ENCODE data around the gene TTK. TPM values are rescaled to one million over a fixed set of nuclear protein-coding genes. Genes with fewer than 3 reads are reported as not detected.

TTK gene
- total RNA-seq (ENCODE audit: low replicate concordance) = 139 and 231 TPM in 2 replicates

DNA sequence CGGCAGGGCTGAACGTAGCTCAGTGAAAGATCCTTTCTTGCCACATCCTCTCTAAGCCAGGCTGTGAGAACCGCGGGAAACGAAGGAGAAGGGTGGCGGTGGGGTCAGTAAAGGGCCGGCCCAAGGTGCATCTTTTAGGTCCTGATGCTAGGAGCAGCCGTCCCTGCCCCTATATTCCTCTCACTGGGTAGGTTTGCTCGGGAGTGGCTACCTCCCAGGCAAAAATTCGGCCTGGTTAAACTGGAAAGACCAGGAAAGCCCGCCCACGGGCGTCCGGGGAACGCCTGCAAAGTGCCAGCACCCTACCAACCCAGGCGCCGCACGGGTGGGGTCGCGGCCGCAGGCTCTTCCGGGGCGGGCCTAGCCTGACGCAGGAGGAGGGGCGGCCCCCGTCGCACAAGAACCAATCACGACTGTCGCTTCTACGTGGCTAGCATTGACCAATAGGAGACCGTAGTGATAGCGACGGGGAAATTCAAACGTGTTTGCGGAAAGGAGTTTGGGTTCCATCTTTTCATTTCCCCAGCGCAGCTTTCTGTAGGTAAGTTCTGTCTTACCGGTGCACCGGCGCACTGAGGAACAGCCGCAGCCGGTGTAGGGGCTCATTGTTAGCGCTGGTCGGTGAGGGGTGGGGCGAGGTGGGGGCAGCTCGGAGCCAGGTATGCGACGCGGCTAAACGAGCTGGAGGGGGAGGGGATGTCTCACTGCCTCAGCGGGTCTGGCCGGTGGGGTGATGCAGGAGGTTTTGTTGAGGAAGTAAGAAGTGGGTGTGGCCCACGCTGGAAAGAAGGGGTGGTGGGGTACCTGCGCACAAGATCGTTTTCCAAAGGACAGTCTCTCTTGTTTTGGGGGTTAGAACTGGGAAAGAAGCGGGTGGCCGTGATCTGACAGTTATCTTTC, at the start of gene TTK:
TTK (plus strand) TSS at position 477 of the 900 bp plus-strand sequence. CDS start 1,195 bp downstream, outside the sequence.
- H2AFZ ChIP-seq (replicated peaks) = peak within 1 kb of the TSS; percentile 95
- H3K4me3 Mint-ChIP-seq = peak within 1 kb of the TSS; percentile 98
- no peaks in the 10 kb centered on the region for H3K9me3 Mint-ChIP-seq
- peak within 1 kb of the TSS; percentile 95 for H3K27ac Mint-ChIP-seq
- TF ChIP-seq, protein P1, sequence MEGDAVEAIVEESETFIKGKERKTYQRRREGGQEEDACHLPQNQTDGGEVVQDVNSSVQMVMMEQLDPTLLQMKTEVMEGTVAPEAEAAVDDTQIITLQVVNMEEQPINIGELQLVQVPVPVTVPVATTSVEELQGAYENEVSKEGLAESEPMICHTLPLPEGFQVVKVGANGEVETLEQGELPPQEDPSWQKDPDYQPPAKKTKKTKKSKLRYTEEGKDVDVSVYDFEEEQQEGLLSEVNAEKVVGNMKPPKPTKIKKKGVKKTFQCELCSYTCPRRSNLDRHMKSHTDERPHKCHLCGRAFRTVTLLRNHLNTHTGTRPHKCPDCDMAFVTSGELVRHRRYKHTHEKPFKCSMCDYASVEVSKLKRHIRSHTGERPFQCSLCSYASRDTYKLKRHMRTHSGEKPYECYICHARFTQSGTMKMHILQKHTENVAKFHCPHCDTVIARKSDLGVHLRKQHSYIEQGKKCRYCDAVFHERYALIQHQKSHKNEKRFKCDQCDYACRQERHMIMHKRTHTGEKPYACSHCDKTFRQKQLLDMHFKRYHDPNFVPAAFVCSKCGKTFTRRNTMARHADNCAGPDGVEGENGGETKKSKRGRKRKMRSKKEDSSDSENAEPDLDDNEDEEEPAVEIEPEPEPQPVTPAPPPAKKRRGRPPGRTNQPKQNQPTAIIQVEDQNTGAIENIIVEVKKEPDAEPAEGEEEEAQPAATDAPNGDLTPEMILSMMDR (IDR thresholded peaks at IDR 0.05) = no peak
- TF ChIP-seq EZH2phosphoT487 (IDR thresholded peaks at IDR 0.05) (no peak), EZH2 (IDR thresholded peaks at IDR 0.05) (no peak)
- H3K9me3 ChIP-seq (ENCODE audit: low read depth) = no peaks in the 10 kb centered on the region
- H3K36me3 ChIP-seq = peaks cover 28% of the 10 kb centered on the region
- peak within 1 kb of the TSS; percentile 90 for H3K4me3 ChIP-seq
- DNase-seq (ENCODE audit: low spot score) = peak; percentile 95
- peak within 1 kb of the TSS; percentile 46 for H3K9ac ChIP-seq
- H3K79me2 ChIP-seq (ENCODE audit: low read depth) = peaks cover 45% of the 10 kb centered on the region
- H3F3A ChIP-seq (ENCODE audit: low read depth) = peaks cover 16% of the 10 kb centered on the region
- peaks cover 14% of the 10 kb centered on the region for H3K4me1 ChIP-seq
- no peaks in the 10 kb centered on the region for H3K27me3 Mint-ChIP-seq (ENCODE audit: insufficient read depth, low read depth)
- H3K36me3 Mint-ChIP-seq = peaks cover 11% of the 10 kb centered on the region
- no peaks in the 10 kb centered on the region for H4K20me1 ChIP-seq (ENCODE audit: low read depth)
- H3K4me2 ChIP-seq = peak within 1 kb of the TSS; percentile 91
- no peaks in the 10 kb centered on the region for H3K27me3 ChIP-seq
- peaks cover 28% of the 10 kb centered on the region for H3K4me1 Mint-ChIP-seq
- peak within 1 kb of the TSS; percentile 88 for H3K27ac ChIP-seq

DNA sequence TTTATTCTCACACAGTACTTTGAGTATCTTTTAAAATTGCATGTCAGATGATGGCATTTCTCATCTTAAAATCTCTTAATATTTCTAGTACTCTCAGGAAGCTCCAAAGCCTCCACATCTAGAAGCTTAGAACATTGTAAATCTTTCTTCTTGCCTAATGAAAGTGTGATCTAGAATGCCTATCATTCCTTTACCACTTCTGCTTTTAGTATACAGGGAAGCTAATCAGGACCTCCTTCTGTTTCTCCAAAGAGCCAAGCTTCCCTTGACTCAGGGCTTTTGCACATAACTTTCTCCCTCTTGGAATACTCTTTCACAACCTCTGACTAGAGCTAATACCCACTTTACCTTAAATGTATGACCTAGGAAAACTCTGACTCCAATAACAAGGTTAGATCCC, 49.6 kb upstream of the TTK start:
- Histone ChIP-seq H4K20me1 (ENCODE audit: low read depth) (no peaks in the 10 kb centered on the region), H3K4me1 (no peaks in the 10 kb centered on the region), H3K4me3 (no peak overlapping the region), H3K9ac (no peak overlapping the region), H3K9me3 (ENCODE audit: low read depth) (no peaks in the 10 kb centered on the region), H2AFZ (replicated peaks) (no peak overlapping the region), H3K4me2 (no peak overlapping the region), H3F3A (ENCODE audit: low read depth) (no peaks in the 10 kb centered on the region), H3K27me3 (no peaks in the 10 kb centered on the region), H3K27ac (no peak overlapping the region), H3K36me3 (no peaks in the 10 kb centered on the region), H3K79me2 (ENCODE audit: low read depth) (no peaks in the 10 kb centered on the region)
- H3K27me3 Mint-ChIP-seq (ENCODE audit: insufficient read depth, low read depth) = peaks cover 6% of the 10 kb centered on the region
- no peak overlapping the region for H3K27ac Mint-ChIP-seq
- TF ChIP-seq EZH2phosphoT487 (IDR thresholded peaks at IDR 0.05) (no peak), EZH2 (IDR thresholded peaks at IDR 0.05) (no peak)
- TF ChIP-seq, protein P1 (IDR thresholded peaks at IDR 0.05) = no peak
- H3K4me3 Mint-ChIP-seq = no peak overlapping the region
- no peak for DNase-seq (ENCODE audit: low spot score)
- no peaks in the 10 kb centered on the region for H3K36me3 Mint-ChIP-seq
- H3K4me1 Mint-ChIP-seq = no peaks in the 10 kb centered on the region
- peaks cover 9% of the 10 kb centered on the region for H3K9me3 Mint-ChIP-seq

DNA sequence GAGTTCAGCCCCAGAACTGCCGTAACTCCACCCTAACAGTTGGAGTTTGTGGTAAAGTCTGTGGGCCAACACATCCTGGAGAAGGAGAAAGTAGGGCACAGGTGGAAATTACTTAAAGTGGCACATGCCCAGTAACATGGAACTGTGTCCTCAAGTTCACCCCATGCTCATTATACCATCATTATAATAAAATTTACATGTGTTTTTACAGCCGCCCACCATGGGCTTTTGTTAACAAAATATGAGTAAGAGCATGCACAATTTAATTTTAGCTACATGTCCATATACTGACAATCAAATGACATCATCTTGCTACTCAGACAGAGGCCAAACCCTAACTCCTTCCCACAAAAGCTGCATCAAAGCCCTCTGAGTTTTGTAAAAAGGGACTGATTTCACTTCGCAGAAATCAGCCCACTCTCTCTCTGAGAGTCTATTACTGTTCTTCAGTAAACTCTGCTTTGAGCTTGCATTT, 39.8 kb upstream of the TTK start:
- H3K79me2 ChIP-seq (ENCODE audit: low read depth) = no peaks in the 10 kb centered on the region
- Mint-ChIP-seq H3K27me3 (ENCODE audit: insufficient read depth, low read depth) (no peaks in the 10 kb centered on the region), H3K4me1 (no peaks in the 10 kb centered on the region), H3K4me3 (no peak overlapping the region), H3K27ac (no peak overlapping the region), H3K9me3 (peaks cover 11% of the 10 kb centered on the region), H3K36me3 (no peaks in the 10 kb centered on the region)
- no peaks in the 10 kb centered on the region for H4K20me1 ChIP-seq (ENCODE audit: low read depth)
- TF ChIP-seq EZH2phosphoT487 (IDR thresholded peaks at IDR 0.05) (no peak), EZH2 (IDR thresholded peaks at IDR 0.05) (no peak)
- TF ChIP-seq, protein P1 (IDR thresholded peaks at IDR 0.05) = no peak
- H3F3A ChIP-seq (ENCODE audit: low read depth) = no peaks in the 10 kb centered on the region
- no peaks in the 10 kb centered on the region for H3K36me3 ChIP-seq
- no peak overlapping the region for H2AFZ ChIP-seq (replicated peaks)
- no peak overlapping the region for H3K4me3 ChIP-seq
- H3K9me3 ChIP-seq (ENCODE audit: low read depth) = no peaks in the 10 kb centered on the region
- no peaks in the 10 kb centered on the region for H3K4me1 ChIP-seq
- no peak overlapping the region for H3K9ac ChIP-seq
- no peak for DNase-seq (ENCODE audit: low spot score)
- no peaks in the 10 kb centered on the region for H3K27me3 ChIP-seq
- H3K27ac ChIP-seq = no peak overlapping the region
- H3K4me2 ChIP-seq = no peak overlapping the region
